Measurements from ENCODE around the gene IGSF8. TPM values are rescaled to one million over a fixed set of nuclear protein-coding genes. Genes with fewer than 3 reads are reported as not detected.

IGSF8 gene
- polyA plus RNA-seq, 1 donor from 2014 or later: 27.3 TPM

DNA sequence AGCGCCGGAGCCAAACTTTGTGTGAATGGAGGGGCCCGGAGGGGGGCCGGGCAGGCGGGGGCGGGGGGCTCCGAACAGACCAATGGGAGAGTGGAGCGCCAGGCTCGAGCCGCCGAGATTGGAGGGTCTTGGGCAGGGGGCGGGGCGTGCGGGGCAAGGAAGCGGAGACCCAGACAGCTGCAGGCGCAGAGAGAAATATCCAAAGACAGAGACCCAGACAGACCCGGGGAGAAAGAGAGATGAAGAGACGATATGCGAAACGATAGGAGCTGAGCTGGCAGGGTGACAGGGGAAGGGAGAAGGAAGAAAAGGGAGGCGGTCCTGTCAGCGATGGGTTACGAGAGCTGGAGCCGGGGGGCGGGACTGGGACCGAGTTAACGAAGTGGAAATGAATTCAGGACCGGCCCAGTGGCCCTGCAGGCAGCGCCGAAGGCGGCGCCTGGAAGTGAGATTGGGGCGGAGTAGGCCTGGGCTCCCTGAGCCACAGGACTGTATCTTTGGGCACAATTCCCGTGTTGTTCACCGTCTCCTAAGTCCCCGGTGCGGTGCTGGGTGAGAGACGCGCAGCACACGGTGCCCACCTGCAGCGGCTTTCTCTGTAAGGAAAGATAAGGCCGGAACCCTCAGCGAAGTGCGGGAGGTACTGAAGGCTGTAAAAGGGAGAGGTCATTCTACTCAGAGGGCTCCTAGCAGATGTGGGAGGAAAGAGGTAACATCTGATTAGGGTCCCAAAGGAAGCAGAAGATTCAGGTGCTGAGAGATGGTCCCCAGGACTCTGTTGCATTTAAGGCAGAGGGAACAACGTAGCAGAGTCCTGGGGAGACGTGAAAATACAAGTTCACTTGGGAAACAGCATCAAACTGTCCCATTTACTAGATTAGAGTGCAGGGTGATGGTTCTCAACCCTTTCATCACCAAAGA lies 27.9 kb downstream of the IGSF8 start:
- no peaks in the 10 kb centered on the region for H3K79me2 ChIP-seq (replicated peaks; ENCODE audit: insufficient read depth, low read length)
- no peaks in the 10 kb centered on the region for H3F3A ChIP-seq (ENCODE audit: insufficient read depth, low read length, poor library complexity, severe bottlenecking)
- peak overlapping the region; percentile 53 for H2AFZ ChIP-seq (ENCODE audit: low read depth, low read length)
- H4K20me1 ChIP-seq (ENCODE audit: insufficient read depth): no peaks in the 10 kb centered on the region
- no peaks in the 10 kb centered on the region for H3K9me2 ChIP-seq (ENCODE audit: insufficient read depth, low read length)
- H3K9me3 ChIP-seq (ENCODE audit: low read length): no peaks in the 10 kb centered on the region
- peak overlapping the region; percentile 81 for H3K4me3 ChIP-seq (ENCODE audit: low read length)
- H3K27ac ChIP-seq (ENCODE audit: low read length): no peak overlapping the region
- H3K27me3 ChIP-seq (ENCODE audit: insufficient read depth, low read depth, low read length): peaks cover 16% of the 10 kb centered on the region
- H3K4me2 ChIP-seq (ENCODE audit: low read length): peak overlapping the region; percentile 74
- no peak for TF ChIP-seq EP300 (conservative IDR thresholded peaks at IDR 0.05; ENCODE audit: poor library complexity, severe bottlenecking)
- TF ChIP-seq, protein P1, sequence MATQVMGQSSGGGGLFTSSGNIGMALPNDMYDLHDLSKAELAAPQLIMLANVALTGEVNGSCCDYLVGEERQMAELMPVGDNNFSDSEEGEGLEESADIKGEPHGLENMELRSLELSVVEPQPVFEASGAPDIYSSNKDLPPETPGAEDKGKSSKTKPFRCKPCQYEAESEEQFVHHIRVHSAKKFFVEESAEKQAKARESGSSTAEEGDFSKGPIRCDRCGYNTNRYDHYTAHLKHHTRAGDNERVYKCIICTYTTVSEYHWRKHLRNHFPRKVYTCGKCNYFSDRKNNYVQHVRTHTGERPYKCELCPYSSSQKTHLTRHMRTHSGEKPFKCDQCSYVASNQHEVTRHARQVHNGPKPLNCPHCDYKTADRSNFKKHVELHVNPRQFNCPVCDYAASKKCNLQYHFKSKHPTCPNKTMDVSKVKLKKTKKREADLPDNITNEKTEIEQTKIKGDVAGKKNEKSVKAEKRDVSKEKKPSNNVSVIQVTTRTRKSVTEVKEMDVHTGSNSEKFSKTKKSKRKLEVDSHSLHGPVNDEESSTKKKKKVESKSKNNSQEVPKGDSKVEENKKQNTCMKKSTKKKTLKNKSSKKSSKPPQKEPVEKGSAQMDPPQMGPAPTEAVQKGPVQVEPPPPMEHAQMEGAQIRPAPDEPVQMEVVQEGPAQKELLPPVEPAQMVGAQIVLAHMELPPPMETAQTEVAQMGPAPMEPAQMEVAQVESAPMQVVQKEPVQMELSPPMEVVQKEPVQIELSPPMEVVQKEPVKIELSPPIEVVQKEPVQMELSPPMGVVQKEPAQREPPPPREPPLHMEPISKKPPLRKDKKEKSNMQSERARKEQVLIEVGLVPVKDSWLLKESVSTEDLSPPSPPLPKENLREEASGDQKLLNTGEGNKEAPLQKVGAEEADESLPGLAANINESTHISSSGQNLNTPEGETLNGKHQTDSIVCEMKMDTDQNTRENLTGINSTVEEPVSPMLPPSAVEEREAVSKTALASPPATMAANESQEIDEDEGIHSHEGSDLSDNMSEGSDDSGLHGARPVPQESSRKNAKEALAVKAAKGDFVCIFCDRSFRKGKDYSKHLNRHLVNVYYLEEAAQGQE (IDR thresholded peaks at IDR 0.05; ENCODE audit: borderline replicate concordance): no peak
- TF ChIP-seq RAD21 (conservative IDR thresholded peaks at IDR 0.05): no peak
- TF ChIP-seq EZH2 (IDR thresholded peaks at IDR 0.05; ENCODE audit: borderline replicate concordance, insufficient read depth, low read length, poor library complexity, severe bottlenecking): no peak
- no peak for TF ChIP-seq POLR2AphosphoS5 (IDR thresholded peaks at IDR 0.05)
- no peak for TF ChIP-seq TAF1 (IDR thresholded peaks at IDR 0.05; ENCODE audit: low read depth)
- TF ChIP-seq, protein P2, sequence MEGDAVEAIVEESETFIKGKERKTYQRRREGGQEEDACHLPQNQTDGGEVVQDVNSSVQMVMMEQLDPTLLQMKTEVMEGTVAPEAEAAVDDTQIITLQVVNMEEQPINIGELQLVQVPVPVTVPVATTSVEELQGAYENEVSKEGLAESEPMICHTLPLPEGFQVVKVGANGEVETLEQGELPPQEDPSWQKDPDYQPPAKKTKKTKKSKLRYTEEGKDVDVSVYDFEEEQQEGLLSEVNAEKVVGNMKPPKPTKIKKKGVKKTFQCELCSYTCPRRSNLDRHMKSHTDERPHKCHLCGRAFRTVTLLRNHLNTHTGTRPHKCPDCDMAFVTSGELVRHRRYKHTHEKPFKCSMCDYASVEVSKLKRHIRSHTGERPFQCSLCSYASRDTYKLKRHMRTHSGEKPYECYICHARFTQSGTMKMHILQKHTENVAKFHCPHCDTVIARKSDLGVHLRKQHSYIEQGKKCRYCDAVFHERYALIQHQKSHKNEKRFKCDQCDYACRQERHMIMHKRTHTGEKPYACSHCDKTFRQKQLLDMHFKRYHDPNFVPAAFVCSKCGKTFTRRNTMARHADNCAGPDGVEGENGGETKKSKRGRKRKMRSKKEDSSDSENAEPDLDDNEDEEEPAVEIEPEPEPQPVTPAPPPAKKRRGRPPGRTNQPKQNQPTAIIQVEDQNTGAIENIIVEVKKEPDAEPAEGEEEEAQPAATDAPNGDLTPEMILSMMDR (IDR thresholded peaks at IDR 0.05; ENCODE audit: poor library complexity, severe bottlenecking): no peak
- no peak for TF ChIP-seq SMC3 (conservative IDR thresholded peaks at IDR 0.05; ENCODE audit: poor library complexity)
- TF ChIP-seq MXI1 (conservative IDR thresholded peaks at IDR 0.05; ENCODE audit: poor library complexity, severe bottlenecking): no peak
- peak overlapping the region; percentile 36 for H3K9ac ChIP-seq (ENCODE audit: low read length)
- H3K36me3 ChIP-seq (ENCODE audit: insufficient read depth, low read length): no peaks in the 10 kb centered on the region

DNA sequence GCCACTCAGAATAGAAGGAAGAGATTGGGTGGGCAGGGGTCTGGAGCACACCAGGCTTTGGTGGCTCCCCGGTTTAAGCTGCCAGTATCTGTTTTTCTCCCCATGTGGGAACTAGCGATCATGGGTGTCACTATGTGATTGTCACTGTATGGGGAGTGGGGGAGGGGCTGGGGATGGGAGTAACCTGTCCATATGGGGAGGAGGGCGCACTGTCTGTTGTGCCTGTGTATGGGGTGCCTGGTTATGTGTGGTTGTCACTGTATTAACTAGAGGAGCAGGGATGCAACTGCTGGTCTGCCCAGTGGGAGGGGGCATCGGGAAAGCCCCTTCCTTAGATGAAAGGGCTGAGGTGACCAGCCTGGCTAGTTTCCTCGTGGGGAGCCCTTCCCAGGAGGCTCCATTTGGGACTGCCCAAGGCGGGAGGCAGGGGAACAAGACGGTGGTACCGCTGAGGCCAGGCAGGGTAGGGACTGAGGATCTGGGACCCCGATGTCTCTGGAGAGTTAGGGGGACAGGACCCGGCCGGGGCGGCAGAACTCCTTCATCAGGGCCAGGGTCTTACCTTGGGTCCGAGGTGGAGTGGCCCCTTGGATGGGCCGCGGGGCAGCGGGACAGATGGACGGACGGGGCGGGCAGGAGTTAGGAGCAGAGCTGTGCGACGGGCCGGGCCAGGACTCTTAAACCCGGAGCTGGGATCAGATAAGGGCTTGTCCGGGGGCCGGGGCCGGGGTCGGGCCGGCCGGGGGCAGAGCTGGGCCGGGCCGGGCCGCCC lies 28.8 kb downstream of the IGSF8 start, which contains the start of gene KCNJ10:
KCNJ10 (minus strand) TSS at position 701 of the 772 bp plus-strand sequence. CDS start 27,628 bp downstream, outside the sequence.
- Histone ChIP-seq H3K36me3 (ENCODE audit: insufficient read depth, low read length) (no peaks in the 10 kb centered on the region), H3K27me3 (ENCODE audit: insufficient read depth, low read depth, low read length) (peaks cover 16% of the 10 kb centered on the region), H3K9me3 (ENCODE audit: low read length) (no peaks in the 10 kb centered on the region), H3K79me2 (replicated peaks; ENCODE audit: insufficient read depth, low read length) (no peaks in the 10 kb centered on the region), H2AFZ (ENCODE audit: low read depth, low read length) (peak within 1 kb of the TSS; percentile 53), H3K9me2 (ENCODE audit: insufficient read depth, low read length) (no peaks in the 10 kb centered on the region), H3K4me3 (ENCODE audit: low read length) (peak within 1 kb of the TSS; percentile 81), H3K9ac (ENCODE audit: low read length) (peak within 1 kb of the TSS; percentile 36), H3K4me2 (ENCODE audit: low read length) (peak within 1 kb of the TSS; percentile 74), H3F3A (ENCODE audit: insufficient read depth, low read length, poor library complexity, severe bottlenecking) (no peaks in the 10 kb centered on the region), H4K20me1 (ENCODE audit: insufficient read depth) (no peaks in the 10 kb centered on the region), H3K27ac (ENCODE audit: low read length) (no peak within 1 kb of the TSS)
- TF ChIP-seq POLR2AphosphoS5 (IDR thresholded peaks at IDR 0.05) (no peak), SMC3 (conservative IDR thresholded peaks at IDR 0.05; ENCODE audit: poor library complexity) (no peak), EP300 (conservative IDR thresholded peaks at IDR 0.05; ENCODE audit: poor library complexity, severe bottlenecking) (no peak), EZH2 (IDR thresholded peaks at IDR 0.05; ENCODE audit: borderline replicate concordance, insufficient read depth, low read length, poor library complexity, severe bottlenecking) (no peak), TAF1 (IDR thresholded peaks at IDR 0.05; ENCODE audit: low read depth) (no peak), MXI1 (conservative IDR thresholded peaks at IDR 0.05; ENCODE audit: poor library complexity, severe bottlenecking) (no peak), RAD21 (conservative IDR thresholded peaks at IDR 0.05) (no peak)
- TF ChIP-seq, protein P1 (IDR thresholded peaks at IDR 0.05; ENCODE audit: borderline replicate concordance): no peak
- TF ChIP-seq, protein P2 (IDR thresholded peaks at IDR 0.05; ENCODE audit: poor library complexity, severe bottlenecking): no peak
